BJ (cell line): ENCODE measurements around the gene F8. TPM values are rescaled to one million over a fixed set of nuclear protein-coding genes. Genes with fewer than 3 reads are reported as not detected.

Experiments
- CTCF ChIA-PET: fragments of 350-600 bp; formaldehyde crosslinking; extraction: SDS; loops from one replicate; lab custom pipeline; 2021; ENCODE audit warnings: antibody characterized with exemption, inconsistent platforms; lab: Yijun Ruan, JAX
- POLR2A ChIA-PET: fragments of 300-600 bp; sonication (Branson Sonifier 250); formaldehyde crosslinking; extraction: SDS; loops from one replicate; lab custom pipeline; 2021; ENCODE audit warnings: antibody characterized with exemption; lab: Charles Lee
- DNase-seq: peaks from one replicate; pipeline ENCODE4 v3.0.0-alpha.2; 2011; ENCODE audit warnings: low read depth
- H3K27me3 ChIP-seq: 2 replicates; pipeline ENCODE4 v1.6.0; 2011; ENCODE audit warnings: low read length; ENCODE audit not compliant: control insufficient read depth, insufficient read depth
- H3K36me3 ChIP-seq: 2 replicates; pipeline ENCODE4 v1.5.1; 2011; ENCODE audit warnings: low read length; ENCODE audit not compliant: control insufficient read depth, insufficient read depth
- H3K4me3 ChIP-seq: 2 replicates; pipeline ENCODE4 v1.5.1; 2011; ENCODE audit warnings: low read depth, mild to moderate bottlenecking, control low read depth, low read length
- CTCF ChIP-seq: IDR thresholded peaks from 2 replicates; pipeline ENCODE4 v1.5.1; 2011; ENCODE audit warnings: low read depth, mild to moderate bottlenecking, control low read depth, inconsistent platforms, low read length, moderate library complexity; ENCODE audit not compliant: insufficient read depth
- polyA plus RNA-seq: library from polyadenylated mRNA; depleted of rRNA; stranded (reverse); fragments of >200 nt; gene quantifications from 2 replicates; pipeline ENCODE4 v1.2.3, GENCODE V29; 2011

F8 gene
- polyA plus RNA-seq, 1 experiment, result 2.7 TPM

DNA sequence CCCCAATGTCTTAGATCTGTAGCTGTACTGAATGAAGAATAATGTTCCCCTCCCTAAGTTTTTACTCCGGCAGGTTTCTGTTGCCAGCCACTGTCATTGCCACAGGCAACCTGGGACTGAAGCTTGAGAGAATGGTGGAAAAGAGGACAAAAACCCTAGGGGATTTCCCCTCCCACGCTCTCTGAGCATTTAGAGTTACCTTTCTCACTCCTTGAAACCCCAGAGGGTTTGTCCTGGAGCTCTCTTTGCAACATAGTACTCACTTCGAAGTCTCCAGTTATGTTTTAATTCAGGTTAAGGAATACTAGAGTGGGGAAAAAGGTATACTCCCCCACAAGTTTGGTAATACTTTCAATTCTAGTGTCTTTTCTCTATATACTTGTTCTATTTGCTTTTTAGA lies 31.5 kb downstream of the F8 start:
- ChIA-PET POLR2A (no interaction called here), CTCF (no interaction called here)
- Histone ChIP-seq H3K27me3 (no peaks in the 10 kb centered on the region), H3K36me3 (no peaks in the 10 kb centered on the region), H3K4me3 (no peak overlapping the region)
- TF ChIP-seq CTCF, result no peak
- no peak for DNase-seq

- H3K36me3 ChIP-seq, result no peaks in the 10 kb centered on the region
- ChIA-PET POLR2A (no interaction called here), CTCF (no interaction called here)
- no peak for DNase-seq
- H3K4me3 ChIP-seq, result no peak overlapping the region
- H3K27me3 ChIP-seq, result no peaks in the 10 kb centered on the region
- TF ChIP-seq CTCF, result no peak
Observed at GRCh38 chrX:154990496-154990895, 32.0 kb downstream of the F8 start.

- ChIA-PET POLR2A (no interaction called here), CTCF (interaction anchor here (0.9 kb wide), 1 partner anchor 9 kb away, joined by 7 read pairs; no protein-coding TSS in a partner anchor)
- DNase-seq, result no peak
Observed at GRCh38 chrX:154988719-154989118, 33.8 kb downstream of the F8 start.

GRCh38 chrX:154987940-154988339 lies 34.6 kb downstream of the F8 start:
- Histone ChIP-seq H3K36me3 (no peaks in the 10 kb centered on the region), H3K4me3 (no peak overlapping the region), H3K27me3 (no peaks in the 10 kb centered on the region)
- TF ChIP-seq CTCF, result no peak
- CTCF ChIA-PET, result no interaction called here
- POLR2A ChIA-PET, result no interaction called here
- no peak for DNase-seq

More at GRCh38 chrX:154988719-154989118, 33.8 kb downstream of the F8 start:
- TF ChIP-seq CTCF, result no peak
- H3K27me3 ChIP-seq, result no peaks in the 10 kb centered on the region
- H3K4me3 ChIP-seq, result no peak overlapping the region
- H3K36me3 ChIP-seq, result no peaks in the 10 kb centered on the region

DNA sequence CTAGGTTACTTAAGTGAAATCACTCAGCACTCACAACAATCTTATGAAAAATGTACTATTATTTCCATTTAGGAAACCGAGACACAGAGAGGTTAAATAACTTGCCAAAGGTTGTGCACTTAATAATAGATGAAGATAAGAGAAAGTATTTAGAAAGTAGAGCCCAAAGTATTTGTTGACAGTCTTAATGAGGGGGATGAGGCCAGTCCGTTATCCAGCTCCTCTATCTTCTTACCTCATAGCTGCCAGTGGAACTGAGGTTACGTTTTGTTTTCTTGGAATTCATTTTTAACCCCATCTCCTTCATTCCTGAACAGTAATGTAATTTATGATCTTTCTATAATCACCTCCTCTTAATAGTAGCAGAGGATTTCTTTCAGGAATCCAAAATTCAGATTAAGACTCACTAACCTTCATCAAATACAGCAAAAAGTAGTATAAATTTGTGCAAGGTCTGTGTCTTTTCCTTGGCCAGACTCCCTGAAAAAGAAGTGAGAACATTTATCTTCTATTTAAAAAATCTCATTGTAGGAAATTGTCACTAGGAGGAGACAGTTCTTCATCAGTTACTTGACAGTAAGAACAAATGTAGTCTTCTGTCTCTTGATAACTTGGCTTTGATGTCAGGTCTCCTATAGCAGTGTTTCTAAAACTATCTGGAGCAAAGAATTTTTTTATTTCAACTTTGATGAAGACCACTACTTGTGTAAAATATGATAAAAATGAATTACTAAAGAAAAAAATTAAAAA lies 35.5 kb downstream of the F8 start:
- ChIA-PET CTCF (no interaction called here), POLR2A (no interaction called here)
- no peak for DNase-seq
- no peaks in the 10 kb centered on the region for H3K36me3 ChIP-seq
- no peak overlapping the region for H3K4me3 ChIP-seq
- H3K27me3 ChIP-seq, result no peaks in the 10 kb centered on the region
- TF ChIP-seq CTCF, result no peak
